ENCODE measurements around the gene RIMS4.

Gene RIMS4

DNA sequence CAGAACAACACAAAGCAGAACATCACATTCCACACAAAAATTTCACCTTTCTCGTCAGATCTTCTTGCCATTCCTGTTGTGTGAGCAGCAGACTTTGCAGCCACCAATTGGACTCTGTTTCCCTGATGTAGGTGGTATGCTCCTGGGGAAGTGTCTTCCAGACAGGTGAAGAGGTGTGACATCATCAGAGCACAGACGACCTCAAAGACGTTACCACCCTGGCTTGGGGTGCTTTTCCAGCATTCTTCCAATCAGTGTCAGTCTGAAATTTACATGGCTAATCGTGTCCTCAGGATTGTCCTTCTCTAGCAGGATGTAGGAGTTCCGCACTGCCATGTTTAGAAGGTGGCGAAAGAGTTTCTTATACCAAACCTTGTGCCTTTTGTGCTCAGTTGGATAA lies 31.6 kb upstream of the RIMS4 start:
- DNase-seq: no peak
- no peaks in the 10 kb centered on the region for H3K9me3 ChIP-seq (replicated peaks; ENCODE audit: insufficient read depth, low read length)
- H3K4me2 ChIP-seq (ENCODE audit: low read depth, low read length): no peak overlapping the region
- no peak overlapping the region for H3K9ac ChIP-seq (ENCODE audit: low read length)
- H2AFZ ChIP-seq (ENCODE audit: low read length): no peak overlapping the region
- no peaks in the 10 kb centered on the region for H3K27me3 ChIP-seq (replicated peaks; ENCODE audit: insufficient read depth, low read length)
- H3K27ac ChIP-seq (ENCODE audit: low read length): no peak overlapping the region
- H3K36me3 ChIP-seq (replicated peaks; ENCODE audit: insufficient read depth, low read length): no peaks in the 10 kb centered on the region
- TF ChIP-seq EZH2phosphoT487 (IDR thresholded peaks at IDR 0.05; ENCODE audit: low read length): no peak
- no peak for TF ChIP-seq EZH2 (optimal IDR thresholded peaks at IDR 0.05; ENCODE audit: low read depth, low read length)
- TF ChIP-seq, protein P1, sequence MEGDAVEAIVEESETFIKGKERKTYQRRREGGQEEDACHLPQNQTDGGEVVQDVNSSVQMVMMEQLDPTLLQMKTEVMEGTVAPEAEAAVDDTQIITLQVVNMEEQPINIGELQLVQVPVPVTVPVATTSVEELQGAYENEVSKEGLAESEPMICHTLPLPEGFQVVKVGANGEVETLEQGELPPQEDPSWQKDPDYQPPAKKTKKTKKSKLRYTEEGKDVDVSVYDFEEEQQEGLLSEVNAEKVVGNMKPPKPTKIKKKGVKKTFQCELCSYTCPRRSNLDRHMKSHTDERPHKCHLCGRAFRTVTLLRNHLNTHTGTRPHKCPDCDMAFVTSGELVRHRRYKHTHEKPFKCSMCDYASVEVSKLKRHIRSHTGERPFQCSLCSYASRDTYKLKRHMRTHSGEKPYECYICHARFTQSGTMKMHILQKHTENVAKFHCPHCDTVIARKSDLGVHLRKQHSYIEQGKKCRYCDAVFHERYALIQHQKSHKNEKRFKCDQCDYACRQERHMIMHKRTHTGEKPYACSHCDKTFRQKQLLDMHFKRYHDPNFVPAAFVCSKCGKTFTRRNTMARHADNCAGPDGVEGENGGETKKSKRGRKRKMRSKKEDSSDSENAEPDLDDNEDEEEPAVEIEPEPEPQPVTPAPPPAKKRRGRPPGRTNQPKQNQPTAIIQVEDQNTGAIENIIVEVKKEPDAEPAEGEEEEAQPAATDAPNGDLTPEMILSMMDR (IDR thresholded peaks at IDR 0.05; ENCODE audit: low read length): no peak
- no peaks in the 10 kb centered on the region for H3K79me2 ChIP-seq (ENCODE audit: low read length)
- no peaks in the 10 kb centered on the region for H4K20me1 ChIP-seq (ENCODE audit: insufficient read depth, low read length)
- H3F3A ChIP-seq (ENCODE audit: insufficient read depth, low read length): no peaks in the 10 kb centered on the region
- H3K4me1 ChIP-seq (ENCODE audit: low read length): 0 out of 2 replicates have a peak, but pooled peaks cover 8% of the 10 kb centered on the region
- H3K4me3 ChIP-seq (ENCODE audit: low read length): no peak overlapping the region
- no peaks in the 10 kb centered on the region for H3K9me2 ChIP-seq (replicated peaks; ENCODE audit: insufficient read depth, low read length)

DNA sequence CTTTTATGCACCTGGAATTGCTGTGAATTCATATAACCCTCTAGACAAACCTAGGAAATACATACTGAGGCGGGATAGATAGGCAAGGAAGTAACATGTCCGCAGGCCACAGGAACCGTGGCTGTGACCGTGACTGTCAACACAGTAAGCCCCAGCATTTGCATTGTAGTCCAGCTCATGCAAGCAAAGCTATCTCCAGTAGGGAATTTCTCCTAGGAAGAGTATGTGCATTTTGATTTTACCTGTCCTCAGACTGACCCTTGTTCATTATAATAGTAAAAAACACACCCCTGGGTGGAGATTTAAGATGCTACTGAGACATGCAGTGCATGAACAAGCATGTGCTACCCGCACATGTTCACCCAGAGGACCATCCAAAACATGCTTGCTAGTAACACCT lies 30.5 kb upstream of the RIMS4 start:
- H3K27ac ChIP-seq (ENCODE audit: low read length): no peak overlapping the region
- H3K4me1 ChIP-seq (ENCODE audit: low read length): 0 out of 2 replicates have a peak, but pooled peaks cover 8% of the 10 kb centered on the region
- no peak overlapping the region for H3K4me2 ChIP-seq (ENCODE audit: low read depth, low read length)
- TF ChIP-seq EZH2 (optimal IDR thresholded peaks at IDR 0.05; ENCODE audit: low read depth, low read length) (no peak), EZH2phosphoT487 (IDR thresholded peaks at IDR 0.05; ENCODE audit: low read length) (no peak)
- TF ChIP-seq, protein P1 (IDR thresholded peaks at IDR 0.05; ENCODE audit: low read length): no peak
- DNase-seq: no peak
- no peak overlapping the region for H3K4me3 ChIP-seq (ENCODE audit: low read length)
- H3K79me2 ChIP-seq (ENCODE audit: low read length): no peaks in the 10 kb centered on the region
- no peaks in the 10 kb centered on the region for H3K27me3 ChIP-seq (replicated peaks; ENCODE audit: insufficient read depth, low read length)
- H3K9me2 ChIP-seq (replicated peaks; ENCODE audit: insufficient read depth, low read length): no peaks in the 10 kb centered on the region
- no peaks in the 10 kb centered on the region for H4K20me1 ChIP-seq (ENCODE audit: insufficient read depth, low read length)
- no peaks in the 10 kb centered on the region for H3F3A ChIP-seq (ENCODE audit: insufficient read depth, low read length)
- H3K9me3 ChIP-seq (replicated peaks; ENCODE audit: insufficient read depth, low read length): no peaks in the 10 kb centered on the region
- H3K9ac ChIP-seq (ENCODE audit: low read length): no peak overlapping the region
- H3K36me3 ChIP-seq (replicated peaks; ENCODE audit: insufficient read depth, low read length): no peaks in the 10 kb centered on the region
- no peak overlapping the region for H2AFZ ChIP-seq (ENCODE audit: low read length)

DNA sequence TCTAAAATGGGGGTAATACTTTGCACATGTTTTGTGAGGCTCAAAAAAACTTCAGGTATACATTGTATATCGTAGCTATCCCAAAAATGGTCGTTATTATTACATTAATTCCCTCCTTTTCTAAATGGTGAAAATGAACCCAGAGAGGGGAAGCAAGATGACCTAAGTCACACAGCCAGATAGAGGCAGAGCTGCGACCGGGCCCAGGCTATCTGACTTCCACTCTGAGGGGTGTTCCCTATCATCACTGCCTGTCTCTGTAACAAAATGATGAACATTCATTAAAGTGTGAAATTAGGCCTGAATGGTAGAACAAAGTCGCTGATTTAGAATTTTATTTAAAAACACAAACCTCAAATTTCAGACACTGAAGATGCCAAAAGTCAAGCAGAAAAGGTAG lies 29.1 kb upstream of the RIMS4 start:
- no peak for DNase-seq
- Histone ChIP-seq H3K9me3 (replicated peaks; ENCODE audit: insufficient read depth, low read length) (no peaks in the 10 kb centered on the region), H3F3A (ENCODE audit: insufficient read depth, low read length) (no peaks in the 10 kb centered on the region), H3K4me1 (ENCODE audit: low read length) (0 out of 2 replicates have a peak, but pooled peaks cover 8% of the 10 kb centered on the region), H2AFZ (ENCODE audit: low read length) (no peak overlapping the region), H3K4me2 (ENCODE audit: low read depth, low read length) (no peak overlapping the region), H4K20me1 (ENCODE audit: insufficient read depth, low read length) (no peaks in the 10 kb centered on the region), H3K9me2 (replicated peaks; ENCODE audit: insufficient read depth, low read length) (no peaks in the 10 kb centered on the region), H3K27me3 (replicated peaks; ENCODE audit: insufficient read depth, low read length) (no peaks in the 10 kb centered on the region), H3K79me2 (ENCODE audit: low read length) (no peaks in the 10 kb centered on the region), H3K36me3 (replicated peaks; ENCODE audit: insufficient read depth, low read length) (no peaks in the 10 kb centered on the region), H3K27ac (ENCODE audit: low read length) (no peak overlapping the region), H3K9ac (ENCODE audit: low read length) (no peak overlapping the region), H3K4me3 (ENCODE audit: low read length) (no peak overlapping the region)
- TF ChIP-seq EZH2phosphoT487 (IDR thresholded peaks at IDR 0.05; ENCODE audit: low read length): no peak

DNA sequence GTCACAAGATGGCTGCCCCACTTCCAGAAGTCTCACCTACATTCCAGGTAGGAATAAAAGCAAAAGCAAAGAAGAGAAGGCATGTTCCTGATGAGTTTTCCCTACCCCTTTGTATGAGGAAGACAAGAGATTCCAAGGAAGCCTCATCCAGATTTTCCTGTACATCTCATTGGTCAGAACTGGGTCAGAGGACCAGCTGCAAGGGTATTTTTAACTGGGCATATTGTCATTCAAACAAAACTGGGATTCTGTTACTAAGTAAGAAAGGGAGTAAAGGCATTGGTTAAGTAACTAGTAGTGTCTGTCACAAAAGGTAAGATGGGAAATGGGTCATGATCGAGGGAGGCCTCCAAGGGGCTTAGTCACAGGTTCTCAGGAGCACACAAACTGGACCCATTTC lies 28.2 kb upstream of the RIMS4 start:
- Histone ChIP-seq H3K27ac (ENCODE audit: low read length) (no peak overlapping the region), H3F3A (ENCODE audit: insufficient read depth, low read length) (no peaks in the 10 kb centered on the region), H3K9me2 (replicated peaks; ENCODE audit: insufficient read depth, low read length) (no peaks in the 10 kb centered on the region), H3K36me3 (replicated peaks; ENCODE audit: insufficient read depth, low read length) (no peaks in the 10 kb centered on the region), H3K27me3 (replicated peaks; ENCODE audit: insufficient read depth, low read length) (no peaks in the 10 kb centered on the region), H3K79me2 (ENCODE audit: low read length) (no peaks in the 10 kb centered on the region), H3K9ac (ENCODE audit: low read length) (no peak overlapping the region), H4K20me1 (ENCODE audit: insufficient read depth, low read length) (no peaks in the 10 kb centered on the region), H2AFZ (ENCODE audit: low read length) (no peak overlapping the region), H3K4me1 (ENCODE audit: low read length) (0 out of 2 replicates have a peak, but pooled peaks cover 8% of the 10 kb centered on the region), H3K4me3 (ENCODE audit: low read length) (no peak overlapping the region), H3K9me3 (replicated peaks; ENCODE audit: insufficient read depth, low read length) (no peaks in the 10 kb centered on the region), H3K4me2 (ENCODE audit: low read depth, low read length) (no peak overlapping the region)
- no peak for TF ChIP-seq EZH2 (optimal IDR thresholded peaks at IDR 0.05; ENCODE audit: low read depth, low read length)
- TF ChIP-seq EZH2phosphoT487 (IDR thresholded peaks at IDR 0.05; ENCODE audit: low read length): no peak
- TF ChIP-seq, protein P1 (IDR thresholded peaks at IDR 0.05; ENCODE audit: low read length): no peak
- DNase-seq: no peak

Measured in MM.1S (cell line).